OCI-LY7 (cell line): Measurements from ENCODE around the gene GSDME. TPM values are rescaled to one million over a fixed set of nuclear protein-coding genes. Genes with fewer than 3 reads are reported as not detected.

Experiments
- BruUV-seq: library from RNA; stranded (reverse); fragments of 400-500 nt; replicated peaks from 2 replicates; lab custom pipeline; 2021; lab: Mats Ljungman, UMichigan
- CTCF ChIA-PET: fragments of 300-600 bp; sonication (Branson Sonifier 250); formaldehyde crosslinking; loops from one replicate; lab custom pipeline; 2022; ENCODE audit warnings: antibody characterized with exemption; ENCODE audit not compliant: unreplicated experiment; lab: Charles Lee
- POLR2A ChIA-PET: fragments of 300-600 bp; sonication (Branson Sonifier 250); formaldehyde crosslinking; loops from one replicate; lab custom pipeline; 2022; ENCODE audit warnings: antibody characterized with exemption; lab: Charles Lee
- DNase-seq: peaks from one replicate; pipeline ENCODE4 v3.0.0-alpha.2; 2015; ENCODE audit warnings: low spot score
- H2AFZ ChIP-seq: fragments of 200-600 bp; sonication (generic), shearing (Covaris generic); 2 replicates; pipeline ENCODE4 v1.6.1; 2014; ENCODE audit warnings: mild to moderate bottlenecking, antibody characterized with exemption, low read length, moderate library complexity
- H3K27ac ChIP-seq: fragments of 200-600 bp; sonication (generic); 2 replicates; pipeline ENCODE4 v1.5.1; 2014; ENCODE audit warnings: mixed run types, low read depth, mild to moderate bottlenecking, moderate library complexity, low read length, inconsistent platforms; ENCODE audit not compliant: poor library complexity, severe bottlenecking
- H3K36me3 ChIP-seq: fragments of 200-600 bp; sonication (generic); 2 replicates; pipeline ENCODE4 v1.6.1; 2014; ENCODE audit warnings: mild to moderate bottlenecking, antibody characterized with exemption, low read length, moderate library complexity, mixed read lengths; ENCODE audit not compliant: insufficient read depth
- H3K4me1 ChIP-seq: fragments of 200-600 bp; sonication (generic); 2 replicates; pipeline ENCODE4 v1.5.1; 2014; ENCODE audit warnings: mild to moderate bottlenecking, low read length; ENCODE audit not compliant: insufficient read depth, poor library complexity, severe bottlenecking
- H3K4me2 ChIP-seq: fragments of 200-600 bp; sonication (generic); 2 replicates; pipeline ENCODE4 v1.6.1; 2014; ENCODE audit warnings: mild to moderate bottlenecking, low read length
- H3K4me3 ChIP-seq: fragments of 200-600 bp; sonication (generic); 2 replicates; pipeline ENCODE4 v1.5.1; 2014; ENCODE audit warnings: mild to moderate bottlenecking, low read depth, low read length; ENCODE audit not compliant: poor library complexity, severe bottlenecking
- H3K79me2 ChIP-seq: fragments of 200-600 bp; sonication (generic); 2 replicates; pipeline ENCODE4 v1.6.1; 2016; ENCODE audit warnings: low read depth, mild to moderate bottlenecking, low read length, moderate library complexity, mixed read lengths; ENCODE audit not compliant: insufficient read depth
- H3K9me2 ChIP-seq: fragments of 200-600 bp; sonication (generic); 2 replicates; pipeline ENCODE4 v1.6.1; 2016; ENCODE audit warnings: mild to moderate bottlenecking, low read length, mixed read lengths; ENCODE audit not compliant: insufficient read depth
- H3K9me3 ChIP-seq: fragments of 200-600 bp; sonication (generic); 2 replicates; pipeline ENCODE4 v1.6.1; 2014; ENCODE audit warnings: mild to moderate bottlenecking, mixed run types, low read length, mixed read lengths
- H4K20me1 ChIP-seq: fragments of 200-600 bp; sonication (generic); 2 replicates; pipeline ENCODE4 v1.6.1; 2014; ENCODE audit warnings: mild to moderate bottlenecking, antibody characterized with exemption, low read length, moderate library complexity, mixed read lengths; ENCODE audit not compliant: insufficient read depth
- CTCF ChIP-seq: fragments of 200-600 bp; sonication (generic); conservative IDR thresholded peaks from 2 replicates; pipeline ENCODE4 v1.5.1; 2014; ENCODE audit warnings: mild to moderate bottlenecking, antibody characterized with exemption, low read length, moderate library complexity, mixed read lengths
- EZH2phosphoT487 ChIP-seq: fragments of 200-600 bp; sonication (generic); IDR thresholded peaks from 2 replicates; pipeline ENCODE4 v1.6.1; 2018; ENCODE audit warnings: low read depth, borderline replicate concordance, mild to moderate bottlenecking, mixed run types, antibody characterized with exemption, low read length, moderate library complexity, mixed read lengths
- intact Hi-C: fragments of 100-400 bp; cut with micrococcal nuclease; formaldehyde crosslinking; loops from one replicate; pipeline ENCODE4 v1.10.0; 2022; ENCODE audit not compliant: unreplicated experiment
- total RNA-seq, 2 experiments: library from RNA; depleted of rRNA in 1 of 2; stranded (reverse); fragments of >200 nt in 1 of 2; shearing (Covaris generic) in 1 of 2; gene quantifications; 2 replicates each; pipeline ENCODE4 v1.2.3, GENCODE V29; 2014 to 2022

GSDME gene
- total RNA-seq, 2 experiments from 2014 or later: 33.0 to 41.7 TPM

GRCh38 chr7:24685708-24686107 lies 71.6 kb downstream of the GSDME start:
- no peaks in the 10 kb centered on the region for H3K79me2 ChIP-seq
- no peaks in the 10 kb centered on the region for H3K9me2 ChIP-seq
- TF ChIP-seq CTCF (no peak), EZH2phosphoT487 (no peak)
- no peaks in the 10 kb centered on the region for H3K4me1 ChIP-seq
- H3K9me3 ChIP-seq: no peaks in the 10 kb centered on the region
- ChIA-PET POLR2A (interaction anchor here (0.5 to 0.7 kb wide), 3 partner anchors 32 to 994 kb away, joined by 3 to 4 read pairs (median 3); no protein-coding TSS in a partner anchor), CTCF (no interaction called here)
- peaks cover 71% of the 10 kb centered on the region for H3K36me3 ChIP-seq
- intact Hi-C loops: no loop called here
- H3K4me2 ChIP-seq: no peak overlapping the region
- no peaks in the 10 kb centered on the region for H4K20me1 ChIP-seq
- no peak for DNase-seq
- BruUV-seq: no TSS peak
- no peak overlapping the region for H3K4me3 ChIP-seq
- H2AFZ ChIP-seq: no peak overlapping the region
- H3K27ac ChIP-seq: no peak overlapping the region

GRCh38 chr7:24670782-24671181 lies 86.5 kb downstream of the GSDME start:
- CTCF ChIA-PET: no interaction called here
- TF ChIP-seq EZH2phosphoT487 (no peak), CTCF (no peak)

GRCh38 chr7:24669971-24670591 lies 87.2 kb downstream of the GSDME start:
- Histone ChIP-seq H3K36me3 (peaks cover 45% of the 10 kb centered on the region; the same call in 1 of the 2 replicates), H2AFZ (no peak overlapping the region), H3K4me2 (no peak overlapping the region), H4K20me1 (0 out of 2 replicates have a peak, but pooled peaks cover 3% of the 10 kb centered on the region), H3K4me3 (no peak overlapping the region), H3K9me3 (no peaks in the 10 kb centered on the region), H3K9me2 (no peaks in the 10 kb centered on the region), H3K4me1 (no peaks in the 10 kb centered on the region), H3K27ac (no peak overlapping the region), H3K79me2 (no peaks in the 10 kb centered on the region)
- TF ChIP-seq CTCF: no peak
- no peak for TF ChIP-seq EZH2phosphoT487
- DNase-seq: no peak
- CTCF ChIA-PET: no interaction called here
- POLR2A ChIA-PET: interaction anchor here (0.6 to 1.3 kb wide), 5 partner anchors 10 to 199 kb away, joined by 3 to 4 read pairs (median 3); no protein-coding TSS in a partner anchor
- no TSS peak for BruUV-seq
- intact Hi-C loops: loop anchor here (5.0 to 10.0 kb wide), 3 partner anchors 268 to 805 kb away; no protein-coding TSS in a partner anchor

More at GRCh38 chr7:24670782-24671181, 86.5 kb downstream of the GSDME start:
- H4K20me1 ChIP-seq: no peaks in the 10 kb centered on the region
- peaks cover 40% of the 10 kb centered on the region; the same call in 1 of the 2 replicates for H3K36me3 ChIP-seq
- no peaks in the 10 kb centered on the region for H3K79me2 ChIP-seq
- DNase-seq: no peak
- no peak overlapping the region for H2AFZ ChIP-seq
- no peak overlapping the region for H3K27ac ChIP-seq
- H3K4me2 ChIP-seq: no peak overlapping the region
- H3K4me3 ChIP-seq: no peak overlapping the region
- no TSS peak for BruUV-seq
- H3K9me2 ChIP-seq: no peaks in the 10 kb centered on the region
- H3K4me1 ChIP-seq: no peaks in the 10 kb centered on the region
- no peaks in the 10 kb centered on the region for H3K9me3 ChIP-seq
- intact Hi-C loops: no loop called here
- POLR2A ChIA-PET: interaction anchor here (0.6 to 1.3 kb wide), 4 partner anchors 11 to 31 kb away, joined by 3 to 4 read pairs (median 4); no protein-coding TSS in a partner anchor
